Uterus (tissue), 4 donors: ENCODE results near the gene NPEPL1. TPM values are rescaled to one million over a fixed set of nuclear protein-coding genes. Genes with fewer than 3 reads are reported as not detected.

ENCODE experiments used
- DNase-seq, 2 donors: peaks; one replicate each; pipeline ENCODE4 v3.0.0-alpha.2; 2019 to 2020
- H3K27ac ChIP-seq, 2 donors: fragments of 200-600 bp; sonication (generic); 1 replicate in 1 of 2; 2 replicates in 1 of 2; pipeline ENCODE4 v1.5.1; 2016 to 2018
- H3K27me3 ChIP-seq, 2 donors: fragments of 200-600 bp; sonication (generic); one replicate each; pipeline ENCODE4 v1.5.1; 2018 to 2019; ENCODE audit warnings: control low read depth in 1 of 2
- H3K36me3 ChIP-seq, 2 donors: fragments of 200-600 bp; sonication (generic); one replicate each; pipeline ENCODE4 v1.5.1; 2019; ENCODE audit warnings: control low read depth in 1 of 2
- H3K4me1 ChIP-seq, 2 donors: fragments of 200-600 bp; sonication (generic); one replicate each; pipeline ENCODE4 v1.5.1; 2018 to 2019; ENCODE audit warnings: control low read depth in 1 of 2
- H3K4me3 ChIP-seq, 2 donors: fragments of 200-600 bp; sonication (generic); 1 replicate in 1 of 2; 2 replicates in 1 of 2; pipeline ENCODE4 v1.5.1; 2018 to 2019; ENCODE audit warnings: mild to moderate bottlenecking in 1 of 2
- H3K9me3 ChIP-seq, 2 donors: fragments of 200-600 bp; sonication (generic); one replicate each; pipeline ENCODE4 v1.5.1; 2019; ENCODE audit warnings: control low read depth in 1 of 2
- CTCF ChIP-seq, 4 experiments: fragments of 200-600 bp in 2 of 4; fragments of 450-650 bp in 2 of 4; sonication (generic) in 2 of 4; IDR thresholded peaks; one replicate each; pipeline ENCODE4 v1.5.1; 2016 to 2019; ENCODE audit warnings: antibody characterized with exemption in 4 of 4, mild to moderate bottlenecking in 2 of 4, moderate library complexity in 1 of 4
- POLR2A ChIP-seq, 2 donors: fragments of 450-650 bp; IDR thresholded peaks; one replicate each; pipeline ENCODE4 v1.6.1; 2016; ENCODE audit warnings: antibody characterized with exemption in 2 of 2, mild to moderate bottlenecking in 1 of 2, moderate library complexity in 1 of 2
- intact Hi-C: fragments of 100-400 bp; cut with DNase I; formaldehyde crosslinking; loops from one replicate; pipeline ENCODE4 v1.15.1; 2023; ENCODE audit warnings: low total_unique reads
- total RNA-seq, 4 donors: library from RNA; depleted of rRNA in 3 of 4; stranded (reverse); fragments of >200 nt in 3 of 4; gene quantifications; one replicate each; pipeline versions ENCODE4 v1.1.0 to v1.2.4, GENCODE V29; 2014 to 2023
- donor health status: DM: yes; HTN: yes; CAD: no.

The NPEPL1 gene
- total RNA-seq, 4 donors from 2014 or later: 14.1 to 35.2 (median 24.7) TPM

GRCh38 chr20:58742668-58743566 lies 50.3 kb downstream of the NPEPL1 start:
- H3K9me3 ChIP-seq: no peaks in the 10 kb centered on the region
- no peak overlapping the region for H3K4me3 ChIP-seq
- H3K27ac ChIP-seq: no peak overlapping the region
- no peaks in the 10 kb centered on the region for H3K36me3 ChIP-seq
- no peaks in the 10 kb centered on the region for H3K27me3 ChIP-seq
- DNase-seq: no peak
- intact Hi-C loops: no loop called here
- TF ChIP-seq CTCF (IDR thresholded peaks at IDR 0.05): no peak
- H3K4me1 ChIP-seq: no peaks in the 10 kb centered on the region

- DNase-seq: no peak
- Histone ChIP-seq H3K4me3 (no peak overlapping the region), H3K27me3 (no peaks in the 10 kb centered on the region), H3K9me3 (no peaks in the 10 kb centered on the region), H3K36me3 (no peaks in the 10 kb centered on the region), H3K27ac (no peak overlapping the region), H3K4me1 (no peaks in the 10 kb centered on the region)
- intact Hi-C loops: no loop called here
- TF ChIP-seq CTCF (IDR thresholded peaks at IDR 0.05) (no peak), POLR2A (IDR thresholded peaks at IDR 0.05) (no peak)
Measured at GRCh38 chr20:58743929-58744534, 51.4 kb downstream of the NPEPL1 start.

GRCh38 chr20:58744836-58745235 lies 52.2 kb downstream of the NPEPL1 start:
- Histone ChIP-seq H3K27ac (no peak overlapping the region), H3K36me3 (no peaks in the 10 kb centered on the region), H3K9me3 (no peaks in the 10 kb centered on the region), H3K27me3 (no peaks in the 10 kb centered on the region), H3K4me3 (no peak overlapping the region), H3K4me1 (no peaks in the 10 kb centered on the region)
- intact Hi-C loops: no loop called here
- TF ChIP-seq POLR2A (IDR thresholded peaks at IDR 0.05): no peak
- TF ChIP-seq CTCF (IDR thresholded peaks at IDR 0.05): no peak
- no peak for DNase-seq

- no peak for DNase-seq
- intact Hi-C loops: no loop called here
- no peak overlapping the region for H3K27ac ChIP-seq
- no peaks in the 10 kb centered on the region for H3K9me3 ChIP-seq
- no peak overlapping the region for H3K4me3 ChIP-seq
- no peaks in the 10 kb centered on the region for H3K4me1 ChIP-seq
- H3K27me3 ChIP-seq: no peaks in the 10 kb centered on the region
- TF ChIP-seq POLR2A (IDR thresholded peaks at IDR 0.05) (no peak), CTCF (IDR thresholded peaks at IDR 0.05) (no peak)
- no peaks in the 10 kb centered on the region for H3K36me3 ChIP-seq
Measured at GRCh38 chr20:58745391-58745790, 52.8 kb downstream of the NPEPL1 start.

- DNase-seq: no peak
- intact Hi-C loops: no loop called here
- no peaks in the 10 kb centered on the region for H3K36me3 ChIP-seq
Measured at GRCh38 chr20:58746620-58747019, 54.0 kb downstream of the NPEPL1 start.

More at GRCh38 chr20:58746620-58747019, 54.0 kb downstream of the NPEPL1 start:
- H3K4me3 ChIP-seq: no peak overlapping the region
- no peaks in the 10 kb centered on the region for H3K4me1 ChIP-seq
- TF ChIP-seq POLR2A (IDR thresholded peaks at IDR 0.05): no peak
- no peak for TF ChIP-seq CTCF (IDR thresholded peaks at IDR 0.05)
- H3K27ac ChIP-seq: no peak overlapping the region
- no peaks in the 10 kb centered on the region for H3K9me3 ChIP-seq
- H3K27me3 ChIP-seq: no peaks in the 10 kb centered on the region
